Right renal pelvis (tissue), 4 donors: ENCODE measurements around the gene PSMA8. TPM values are rescaled to one million over a fixed set of nuclear protein-coding genes. Genes with fewer than 3 reads are reported as not detected.
"Not testable (repeated sequence)": the region's sequence is repeated elsewhere in the genome, so short reads cannot be mapped to it uniquely, and the experiment has no call there.

Experiments
- DNase-seq, 4 donors: peaks; one replicate each; pipeline ENCODE4 v3.0.0-alpha.2; 2013; ENCODE audit warnings: low read depth in 4 of 4, low spot score in 3 of 4, missing footprints in 1 of 4
- polyA plus RNA-seq, 4 donors: library from polyadenylated mRNA; unstranded; fragments of 120-200 nt; gene quantifications; one replicate each; pipeline ENCODE4 v1.2.1, GENCODE V29; 2013; ENCODE audit not compliant: insufficient read length in 4 of 4

PSMA8 gene
- polyA plus RNA-seq = not detected

GRCh38 chr18:26133652-26134051 is at the start of gene PSMA8:
TSS of gene PSMA8 (plus strand) at chr18:26133869. CDS start at chr18:26133966, 97 bp downstream.
- no peak for DNase-seq

DNA sequence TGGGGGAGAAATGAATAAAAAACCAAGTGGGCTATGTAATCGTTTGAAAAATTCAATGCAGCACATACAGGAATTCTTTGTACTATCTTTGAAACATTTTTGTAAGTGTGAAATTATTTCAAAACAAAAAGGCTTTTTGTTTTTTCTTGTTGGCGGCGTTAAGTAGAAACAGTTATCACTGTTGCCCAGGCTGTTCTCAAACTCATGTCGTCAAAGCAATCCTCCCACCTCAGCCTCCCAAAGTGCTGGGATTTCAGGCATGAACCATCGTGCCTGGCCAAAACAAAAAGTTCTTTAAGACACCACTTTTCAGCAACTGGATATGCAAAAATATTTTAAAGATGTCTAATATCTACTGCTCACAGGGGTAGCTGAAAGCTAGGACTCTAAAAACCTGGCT is 48.6 kb upstream of the PSMA8 start:
- DNase-seq = no peak

GRCh38 chr18:26086959-26087358 is 46.7 kb upstream of the PSMA8 start:
- no peak for DNase-seq

DNA sequence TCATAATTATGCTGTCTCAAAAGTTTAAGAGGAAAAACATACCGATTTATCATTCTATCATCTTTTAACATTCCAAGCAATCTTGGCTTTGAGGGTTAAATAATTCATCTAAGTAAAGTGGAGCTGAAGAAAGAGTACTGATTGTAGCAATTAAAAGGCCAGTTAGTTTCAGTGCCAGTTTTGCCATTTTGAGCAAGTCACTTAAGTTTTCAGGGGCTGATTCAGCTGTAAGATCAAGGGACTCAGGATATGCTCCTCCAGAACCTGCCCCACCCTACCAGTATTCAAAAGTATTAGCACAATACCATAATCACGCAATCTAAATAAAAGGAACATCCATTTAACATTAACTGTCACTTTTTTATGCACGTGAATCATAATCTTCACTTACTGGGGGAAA is 45.2 kb upstream of the PSMA8 start:
- DNase-seq = no peak

DNA sequence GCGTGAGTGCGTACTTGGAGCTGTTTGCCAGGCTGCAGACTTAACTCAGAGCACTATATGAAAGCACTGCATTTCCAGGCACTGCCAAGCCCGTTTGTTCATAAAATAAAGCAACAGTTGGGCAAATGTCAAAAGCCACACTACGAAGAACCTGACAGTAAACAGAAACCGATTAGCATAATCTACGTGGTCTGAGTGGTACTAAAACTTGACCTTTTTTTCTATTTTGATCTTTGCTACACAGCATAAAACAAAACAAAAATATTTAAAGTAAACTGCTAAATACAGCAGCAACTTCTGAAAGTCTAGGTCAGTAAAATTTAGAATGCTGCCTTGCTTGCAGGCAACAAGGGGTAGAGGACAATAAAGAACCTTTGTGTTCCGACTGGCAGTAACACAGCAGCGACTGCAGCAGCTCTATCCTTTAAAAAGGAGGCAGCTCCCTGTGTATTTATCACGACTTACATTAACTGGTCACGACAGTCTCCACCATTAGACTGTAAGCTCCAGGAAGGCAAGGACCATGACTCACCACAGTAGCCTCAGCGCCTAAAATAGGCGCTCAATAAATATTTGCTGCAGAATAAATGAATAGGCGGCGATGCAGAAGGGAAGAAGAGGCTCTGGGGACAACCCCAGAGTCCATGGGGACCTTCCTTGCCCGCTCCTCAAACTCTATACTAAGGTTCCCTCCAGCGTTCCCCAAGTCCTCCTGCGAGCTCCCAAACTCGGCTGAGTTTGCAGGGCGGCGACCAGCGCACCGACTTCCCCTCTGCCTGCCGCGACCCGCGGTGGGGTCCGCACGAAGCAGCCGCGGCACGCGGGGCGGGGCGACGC is 44.2 kb upstream of the PSMA8 start:
- peak in 2 of 4 donors; percentile 7 to 19 for DNase-seq

DNA sequence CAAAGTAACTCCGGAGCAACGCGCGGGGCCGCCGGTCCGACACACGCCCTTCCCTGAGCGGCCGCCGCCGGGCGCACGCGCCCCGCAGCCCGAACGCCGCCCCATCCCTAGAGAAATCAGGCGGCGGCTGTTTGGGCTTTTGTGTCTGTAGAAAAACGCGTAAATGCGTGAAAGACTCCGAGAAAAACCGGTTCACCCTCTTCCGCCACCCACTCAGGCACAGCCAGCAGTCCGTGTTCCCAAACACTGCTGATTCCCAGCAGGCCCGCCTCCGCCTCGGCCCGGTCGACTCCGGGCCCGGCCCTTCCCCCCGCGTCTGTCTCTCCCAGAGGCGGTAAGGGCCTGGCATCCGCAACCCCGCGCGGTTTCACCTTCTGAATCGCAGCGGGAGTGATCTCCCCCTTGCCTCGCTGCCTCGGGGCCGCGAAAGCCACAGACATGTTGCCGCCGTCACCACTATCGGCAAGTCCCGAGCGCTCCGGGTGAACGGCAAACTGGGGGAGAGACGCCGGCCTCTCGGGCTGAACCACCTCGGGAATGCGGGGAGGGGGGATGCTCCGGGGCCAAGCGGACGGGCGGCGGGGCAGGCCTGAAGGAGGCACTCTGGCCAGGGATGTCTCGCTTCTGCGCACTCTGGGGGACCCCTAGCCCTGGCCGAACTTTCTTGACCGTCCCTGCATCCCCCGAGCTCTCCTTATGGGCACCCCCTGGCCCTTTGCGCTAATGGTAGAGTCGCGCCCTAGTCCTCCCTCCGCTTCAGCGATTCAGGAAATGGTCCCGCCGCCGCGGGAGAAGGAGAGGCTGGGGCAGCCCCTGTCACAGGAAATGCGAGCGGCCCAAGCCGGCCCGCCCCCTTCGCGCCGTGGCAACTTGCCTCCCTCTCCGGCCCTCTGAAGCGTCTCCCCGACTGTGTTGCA is 43.3 kb upstream of the PSMA8 start, which contains the start of gene SS18:
Gene SS18, minus strand, starts transcription at position 484 of the 917 bp plus-strand sequence. Its CDS starts 44 bp downstream, at position 440.
- DNase-seq = peak; percentile 90 to 93 (median 90)

DNA sequence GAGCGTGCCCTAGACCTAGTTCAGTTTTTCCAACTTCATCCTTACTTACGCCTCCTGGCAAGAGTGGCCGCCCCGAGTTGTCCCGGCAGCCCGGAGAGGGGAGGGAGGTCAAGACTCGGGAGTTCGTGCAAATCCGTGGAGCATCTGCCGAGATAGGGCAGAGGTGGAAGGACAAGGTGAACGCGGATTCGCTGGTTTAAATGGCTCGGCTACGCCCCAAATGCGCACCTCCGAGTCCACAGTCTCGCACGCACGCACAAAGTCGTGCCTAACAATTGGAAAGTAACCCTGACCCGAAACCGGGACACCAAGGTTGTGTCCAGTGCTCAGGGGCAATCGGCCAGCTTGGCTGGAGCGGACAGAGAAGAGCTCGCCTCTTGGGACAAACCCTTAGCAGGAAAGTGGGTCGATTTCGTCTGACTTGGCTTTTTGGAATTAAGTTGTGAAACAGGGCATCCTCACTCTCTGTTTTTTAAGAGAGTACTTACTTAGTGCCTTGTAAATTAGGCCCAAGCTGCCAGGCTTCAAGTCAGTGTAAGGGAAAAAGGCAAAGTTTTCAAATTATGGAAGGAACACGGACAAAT is 42.5 kb upstream of the PSMA8 start:
- no peak for DNase-seq

GRCh38 chr18:26096852-26097251 is 36.8 kb upstream of the PSMA8 start:
- DNase-seq = no peak

DNA sequence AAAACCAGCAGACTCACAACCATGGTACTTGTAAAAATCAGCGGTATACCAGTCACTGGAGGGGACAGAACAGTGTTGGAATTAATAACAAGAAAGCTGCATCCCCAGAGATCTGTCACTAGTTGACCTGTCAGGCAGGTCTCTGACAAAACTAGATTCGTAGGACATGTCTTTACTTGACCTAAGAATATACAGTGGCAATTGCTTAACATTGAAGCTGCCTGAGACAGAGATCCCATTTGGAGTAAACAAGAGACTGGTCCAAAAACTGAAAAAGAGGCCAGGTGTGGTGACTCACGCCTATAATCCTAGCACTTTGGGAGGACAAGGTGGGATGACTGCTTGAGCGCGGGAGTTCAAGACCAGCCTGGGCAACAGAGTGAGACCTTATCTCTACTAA is 36.1 kb upstream of the PSMA8 start:
- DNase-seq = no peak

GRCh38 chr18:26103579-26103978 is 30.1 kb upstream of the PSMA8 start:
- no peak for DNase-seq

DNA sequence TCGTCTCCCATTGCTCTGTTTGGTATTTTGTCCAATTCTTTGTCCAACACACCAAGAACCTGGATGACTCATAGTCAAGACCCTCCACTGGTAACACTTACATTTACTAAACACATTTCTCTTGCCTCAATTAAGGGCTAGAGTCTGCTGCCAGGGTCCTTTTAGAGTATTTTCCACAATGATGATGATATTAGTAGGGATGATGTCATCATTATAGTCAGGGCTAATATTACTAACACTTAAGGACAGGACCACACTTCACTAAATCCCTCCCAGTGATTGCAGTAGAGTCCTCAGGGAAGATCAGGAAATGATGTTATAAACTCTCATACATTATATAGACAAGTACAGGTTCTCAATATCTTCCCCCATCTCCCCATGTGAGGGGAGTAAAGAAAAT is 29.6 kb upstream of the PSMA8 start:
- no peak for DNase-seq

- DNase-seq = no peak
These were observed 14.4 kb upstream of the PSMA8 start for GRCh38 chr18:26119246-26119645.

DNA sequence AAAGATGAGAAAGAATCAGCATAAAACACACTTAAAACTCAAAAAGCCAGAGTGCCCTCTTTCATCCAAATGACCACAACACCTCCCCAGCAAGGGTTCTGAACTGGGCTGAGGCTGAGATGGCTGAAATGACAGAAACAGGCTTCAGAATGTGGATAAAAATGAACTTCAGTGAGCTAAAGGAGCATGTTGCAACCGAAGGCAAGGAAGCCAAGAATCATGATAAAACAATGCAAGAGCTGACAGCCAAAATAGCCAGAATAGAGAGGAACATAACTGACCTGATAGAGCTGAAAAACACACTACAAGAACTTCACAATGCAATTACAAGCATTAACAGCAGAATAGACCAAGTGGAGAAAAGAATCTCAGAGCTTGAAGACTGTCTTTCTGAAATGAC is 12.2 kb upstream of the PSMA8 start:
- DNase-seq = no peak

DNA sequence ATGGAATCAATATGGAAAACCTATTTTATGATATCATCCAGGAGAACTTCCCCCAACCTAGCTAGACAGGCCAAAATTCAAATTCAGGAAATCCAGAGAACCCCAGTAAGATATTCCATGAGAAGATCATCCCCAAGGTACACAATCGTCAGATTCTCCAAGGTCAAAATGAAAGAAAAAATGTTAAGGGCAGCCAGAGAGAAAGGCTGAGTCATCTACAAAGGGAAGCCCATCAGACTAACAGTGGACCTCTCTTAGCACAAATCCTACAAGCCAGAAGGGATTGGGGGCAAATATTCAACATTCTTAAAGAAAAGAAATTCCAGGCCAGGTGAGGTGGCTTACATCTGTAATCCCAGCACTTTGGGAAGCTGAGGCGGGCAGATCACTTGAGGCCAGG is 11.7 kb upstream of the PSMA8 start:
- not testable (repeated sequence) for DNase-seq

- DNase-seq = no peak
These were observed 5.9 kb upstream of the PSMA8 start for GRCh38 chr18:26127786-26128185.

- DNase-seq = not testable (repeated sequence)
These were observed 5.5 kb upstream of the PSMA8 start for GRCh38 chr18:26128192-26128591.

DNA sequence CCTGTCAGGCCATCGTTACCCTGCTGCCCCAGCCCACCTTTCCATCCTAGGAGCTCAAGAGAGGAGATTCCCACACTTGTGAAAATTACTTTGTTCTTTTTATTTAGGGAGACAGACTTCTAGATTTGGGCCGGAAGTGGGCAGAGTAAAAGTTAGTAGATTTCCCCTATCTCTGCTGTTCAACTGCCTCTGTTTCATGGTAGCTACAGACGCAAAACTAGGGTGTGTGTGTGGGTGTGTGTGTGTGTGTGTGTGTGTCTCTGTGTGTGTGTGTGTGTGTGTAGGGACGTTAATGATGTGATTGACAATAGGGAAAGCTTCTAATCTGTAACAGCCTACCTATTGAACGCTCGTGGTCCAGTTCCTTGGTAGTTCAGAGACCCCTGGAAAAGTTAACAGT is 438 bp downstream of the PSMA8 start:
- DNase-seq = no peak

- peak in 2 of 4 donors; percentile 15 to 45 for DNase-seq
These were observed 1.9 kb downstream of the PSMA8 start for GRCh38 chr18:26135548-26135947.

GRCh38 chr18:26157326-26157725 is 23.7 kb downstream of the PSMA8 start:
- no peak for DNase-seq

DNA sequence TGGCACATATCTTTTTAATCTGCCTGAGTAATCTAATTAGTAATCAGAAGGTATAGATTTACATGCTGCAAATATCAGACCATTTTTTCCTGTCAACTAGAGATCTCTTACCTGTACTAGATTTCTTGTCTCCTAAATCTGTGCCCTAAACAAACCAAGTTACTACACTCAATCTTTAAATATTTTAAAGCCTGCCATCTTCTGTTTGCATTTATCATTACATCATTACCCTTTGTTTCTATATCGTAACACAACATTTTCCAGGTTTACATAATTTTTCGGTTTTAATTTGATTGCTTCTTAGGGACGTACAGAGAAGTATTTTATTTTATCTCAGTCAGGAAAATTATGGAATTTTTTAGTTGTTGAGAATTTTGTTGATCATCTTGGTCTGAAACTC is 25.7 kb downstream of the PSMA8 start:
- no peak for DNase-seq

DNA sequence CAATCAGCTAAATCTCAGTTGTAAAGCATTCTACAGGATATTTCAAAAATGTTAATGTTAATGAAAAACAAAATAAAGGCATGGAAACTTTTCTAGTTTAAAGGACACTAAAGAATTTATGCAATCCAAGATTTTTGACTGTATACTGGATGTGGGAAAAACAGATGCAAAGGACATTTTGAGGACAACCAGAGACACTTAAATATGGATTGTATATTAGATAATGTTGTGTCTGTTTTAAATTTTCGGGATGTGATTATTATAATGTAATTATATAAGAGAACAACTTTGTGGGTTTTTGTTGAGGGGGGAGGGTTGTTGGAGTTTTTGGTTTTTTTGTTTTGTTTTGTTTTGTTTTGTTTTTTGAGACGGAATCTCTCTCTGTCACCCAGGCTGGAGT is 30.9 kb downstream of the PSMA8 start:
- DNase-seq = no peak
